Measurements from ENCODE around the gene YIPF5.

Gene YIPF5

GRCh38 chr5:144191998-144192397, 21.5 kb upstream of the YIPF5 start:
- no peak overlapping the region for H3K4me3 ChIP-seq (ENCODE audit: low read depth, low read length)
- TF ChIP-seq POLR2A (IDR thresholded peaks at IDR 0.05; ENCODE audit: extremely low read depth, insufficient read length) (no peak), CTCF (IDR thresholded peaks at IDR 0.05; ENCODE audit: low read depth, low read length) (peak; percentile 37)
- peak; percentile 81 for DNase-seq (ENCODE audit: low read depth)

- H3K4me3 ChIP-seq (ENCODE audit: low read depth, low read length), result no peak overlapping the region
- TF ChIP-seq, protein P1, sequence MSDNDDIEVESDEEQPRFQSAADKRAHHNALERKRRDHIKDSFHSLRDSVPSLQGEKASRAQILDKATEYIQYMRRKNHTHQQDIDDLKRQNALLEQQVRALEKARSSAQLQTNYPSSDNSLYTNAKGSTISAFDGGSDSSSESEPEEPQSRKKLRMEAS (IDR thresholded peaks at IDR 0.05; ENCODE audit: low read depth, low read length), result no peak
- TF ChIP-seq CTCF (IDR thresholded peaks at IDR 0.05; ENCODE audit: low read depth, low read length) (no peak), POLR2A (IDR thresholded peaks at IDR 0.05; ENCODE audit: extremely low read depth, insufficient read length) (no peak), MYC (IDR thresholded peaks at IDR 0.05; ENCODE audit: low read depth, low read length) (no peak)
- DNase-seq (ENCODE audit: low read depth), result no peak
Observed at GRCh38 chr5:144191531-144191930, 21.1 kb upstream of the YIPF5 start.

DNA sequence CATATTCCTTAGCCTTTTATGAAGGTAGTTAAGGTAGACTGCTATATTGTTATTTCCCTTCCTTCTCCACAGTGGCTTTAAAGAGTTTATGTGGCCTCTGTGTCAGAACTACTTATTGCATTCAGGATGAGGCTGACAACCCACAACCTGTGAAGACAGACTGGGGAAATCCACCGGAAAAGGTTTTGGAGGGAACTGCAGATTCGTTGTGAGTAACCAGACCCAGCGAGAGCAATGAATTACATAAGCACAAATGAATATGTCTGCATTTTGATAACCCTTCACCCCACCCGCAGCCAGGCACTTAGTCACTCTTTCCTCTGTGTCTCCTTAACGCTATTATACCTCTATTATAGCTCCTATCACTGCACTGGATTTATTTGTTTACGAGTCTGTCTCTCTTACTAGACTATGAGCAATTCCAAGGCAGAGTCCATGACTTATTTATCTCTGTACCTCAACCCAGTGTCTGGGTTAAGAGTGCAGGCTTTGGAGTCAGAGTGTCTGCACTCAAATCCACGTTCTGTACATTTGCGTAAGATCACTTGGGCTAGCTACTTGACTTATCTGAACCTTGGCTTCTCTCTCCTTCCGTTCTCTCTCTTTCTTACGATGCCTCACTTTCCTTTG, 19.5 kb upstream of the YIPF5 start:
- peak overlapping the region; percentile 19 for H3K4me3 ChIP-seq (ENCODE audit: low read depth, low read length)
- DNase-seq (ENCODE audit: low read depth), result peak; percentile 94
- TF ChIP-seq CTCF (IDR thresholded peaks at IDR 0.05; ENCODE audit: low read depth, low read length), result no peak
- TF ChIP-seq, protein P1 (IDR thresholded peaks at IDR 0.05; ENCODE audit: low read depth, low read length), result peak; percentile 32; the same call in 1 of the 2 replicates
- TF ChIP-seq MYC (IDR thresholded peaks at IDR 0.05; ENCODE audit: low read depth, low read length), result peak; percentile 25; the same call in 1 of the 2 replicates
- TF ChIP-seq POLR2A (IDR thresholded peaks at IDR 0.05; ENCODE audit: extremely low read depth, insufficient read length), result no peak

GRCh38 chr5:144187699-144188294, 17.3 kb upstream of the YIPF5 start:
- TF ChIP-seq, protein P1 (IDR thresholded peaks at IDR 0.05; ENCODE audit: low read depth, low read length), result no peak
- TF ChIP-seq CTCF (IDR thresholded peaks at IDR 0.05; ENCODE audit: low read depth, low read length), result no peak
- no peak for TF ChIP-seq POLR2A (IDR thresholded peaks at IDR 0.05; ENCODE audit: extremely low read depth, insufficient read length)
- no peak for TF ChIP-seq MYC (IDR thresholded peaks at IDR 0.05; ENCODE audit: low read depth, low read length)
- no peak overlapping the region for H3K4me3 ChIP-seq (ENCODE audit: low read depth, low read length)
- DNase-seq (ENCODE audit: low read depth), result peak; percentile 84

DNA sequence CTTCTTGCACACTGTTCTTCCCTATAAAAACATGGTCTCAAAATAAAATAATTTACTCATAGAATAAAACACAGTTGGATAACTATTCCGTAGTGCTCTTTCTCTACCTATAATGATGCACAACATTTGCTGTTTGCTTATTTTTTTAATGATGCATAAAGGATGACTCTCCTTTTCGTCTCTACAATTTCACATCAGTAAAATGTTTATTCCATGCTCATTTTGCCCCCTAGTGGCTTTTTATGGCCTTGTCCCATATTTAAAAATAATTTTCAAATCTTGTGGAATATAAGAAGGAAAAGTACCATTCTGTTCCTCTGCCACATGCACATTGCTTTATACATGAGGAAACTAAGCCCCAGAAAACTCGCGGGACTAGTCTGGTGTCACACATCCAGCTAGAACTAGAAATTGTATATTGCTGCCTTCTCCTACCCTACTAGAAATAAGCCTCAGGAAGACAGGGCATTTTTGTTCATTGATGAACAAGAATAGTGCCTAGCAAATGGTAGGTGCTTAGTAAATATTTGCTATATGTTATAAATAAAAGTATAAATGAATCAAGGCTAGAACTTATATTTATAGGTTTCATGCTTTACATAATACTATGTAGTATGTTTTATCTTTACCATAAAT, 12.9 kb upstream of the YIPF5 start:
- TF ChIP-seq MYC (IDR thresholded peaks at IDR 0.05; ENCODE audit: low read depth, low read length), result no peak
- no peak for TF ChIP-seq POLR2A (IDR thresholded peaks at IDR 0.05; ENCODE audit: extremely low read depth, insufficient read length)
- TF ChIP-seq, protein P1 (IDR thresholded peaks at IDR 0.05; ENCODE audit: low read depth, low read length), result no peak
- peak; percentile 36 for TF ChIP-seq CTCF (IDR thresholded peaks at IDR 0.05; ENCODE audit: low read depth, low read length)
- H3K4me3 ChIP-seq (ENCODE audit: low read depth, low read length), result no peak overlapping the region
- peak; percentile 39 for DNase-seq (ENCODE audit: low read depth)

All from NB4 (cell line).